HG02943 (cell line): ENCODE measurements around the gene EVI5.
"Not testable (repeated sequence)": the region's sequence is repeated elsewhere in the genome, so short reads cannot be mapped to it uniquely, and the experiment has no call there.

ENCODE experiments used
- ATAC-seq: cut with Tn5 transposase; IDR thresholded peaks from one replicate; pipeline ENCODE4 v1.9.1; 2021; ENCODE audit warnings: mild to moderate bottlenecking, low read depth, moderate library complexity; ENCODE audit not compliant: unreplicated experiment

EVI5 gene

GRCh38 chr1:92707292-92707691 lies 77.6 kb downstream of the EVI5 start:
- ATAC-seq, result no peak

GRCh38 chr1:92705446-92705845 lies 79.5 kb downstream of the EVI5 start:
- no peak for ATAC-seq

GRCh38 chr1:92701147-92701546 lies 83.8 kb downstream of the EVI5 start:
- ATAC-seq, result no peak

- no peak for ATAC-seq
Observed at GRCh38 chr1:92698932-92699331, 86.0 kb downstream of the EVI5 start.

- ATAC-seq, result no peak
Observed at GRCh38 chr1:92695104-92695503, 89.8 kb downstream of the EVI5 start.

- no peak for ATAC-seq
Observed at GRCh38 chr1:92691925-92692324, 93.0 kb downstream of the EVI5 start.

GRCh38 chr1:92690212-92690906 lies 94.5 kb downstream of the EVI5 start:
- ATAC-seq, result no peak

- ATAC-seq, result no peak
Observed at GRCh38 chr1:92679980-92680379, 104.9 kb downstream of the EVI5 start.

GRCh38 chr1:92663775-92664174 lies 121.1 kb downstream of the EVI5 start:
- ATAC-seq, result no peak

- ATAC-seq, result no peak
Observed at GRCh38 chr1:92662048-92662447, 122.9 kb downstream of the EVI5 start.

- no peak for ATAC-seq
Observed at GRCh38 chr1:92657701-92658100, 127.2 kb downstream of the EVI5 start.

- ATAC-seq, result no peak
Observed at GRCh38 chr1:92655197-92655801, 129.6 kb downstream of the EVI5 start.

GRCh38 chr1:92653605-92654381 lies 131.1 kb downstream of the EVI5 start:
- no peak for ATAC-seq

GRCh38 chr1:92640686-92641085 lies 144.2 kb downstream of the EVI5 start:
- ATAC-seq, result not testable (repeated sequence)

GRCh38 chr1:92638498-92638897 lies 146.4 kb downstream of the EVI5 start:
- ATAC-seq, result no peak

GRCh38 chr1:92635203-92635602 lies 149.7 kb downstream of the EVI5 start:
- not testable (repeated sequence) for ATAC-seq

GRCh38 chr1:92623187-92623778 lies 161.6 kb downstream of the EVI5 start:
- ATAC-seq, result no peak

- ATAC-seq, result no peak
Observed at GRCh38 chr1:92619466-92620189, 165.3 kb downstream of the EVI5 start.

- no peak for ATAC-seq
Observed at GRCh38 chr1:92601044-92601443, 183.9 kb downstream of the EVI5 start.

GRCh38 chr1:92599184-92599583 lies 185.7 kb downstream of the EVI5 start:
- ATAC-seq, result no peak

- not testable (repeated sequence) for ATAC-seq
Observed at GRCh38 chr1:92589361-92589760, 195.5 kb downstream of the EVI5 start.
